ENCODE results near the gene SH3GL1. TPM values are rescaled to one million over a fixed set of nuclear protein-coding genes. Genes with fewer than 3 reads are reported as not detected.

SH3GL1 gene
- total RNA-seq, 1 experiment from 2014 or later: 37.6 TPM

GRCh38 chr19:4386041-4386782 lies 14.1 kb downstream of the SH3GL1 start:
- in situ Hi-C loops (cut with HindIII; ENCODE audit: low pct_unique_long_range_greater_than_20kb, low sequenced_read_pairs): no loop called here
- DNase-seq (ENCODE audit: low read depth, low spot score): no peak

DNA sequence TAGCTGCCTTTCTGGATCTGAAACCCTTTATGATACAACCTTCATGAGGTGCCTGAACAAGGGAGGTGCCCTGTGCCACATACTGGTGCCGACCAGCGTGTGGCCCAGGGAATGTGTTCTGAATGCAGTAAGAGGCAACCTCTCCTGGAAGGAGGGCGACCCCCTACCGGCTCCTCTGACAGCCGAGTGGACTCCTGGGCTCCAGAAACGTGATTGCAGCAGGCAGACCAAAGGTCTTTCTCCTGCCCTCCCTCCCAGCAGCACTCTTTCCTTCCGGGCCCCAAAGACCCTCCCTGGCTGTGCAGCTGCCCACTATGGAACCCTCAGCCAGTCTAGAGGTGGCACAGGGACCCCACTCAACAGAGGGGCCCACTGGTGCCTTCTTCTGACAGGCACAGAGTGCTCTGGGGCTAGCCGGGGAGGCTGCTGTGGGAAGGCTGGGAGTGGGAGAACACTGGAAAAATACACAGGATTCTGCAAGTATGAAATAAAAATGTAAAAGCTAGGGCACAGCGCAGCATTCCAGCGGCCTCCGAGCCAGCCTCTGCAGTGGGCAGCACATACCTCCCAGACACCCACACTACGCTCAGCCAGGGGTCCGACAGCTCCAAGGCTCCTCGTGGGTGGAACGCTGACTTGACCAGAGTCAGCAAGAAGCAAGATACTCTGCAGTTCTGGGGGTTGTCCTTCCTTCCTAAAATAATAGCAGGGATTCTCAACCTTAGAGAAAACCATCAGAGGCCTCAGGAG lies 14.9 kb downstream of the SH3GL1 start:
- no peak for DNase-seq (ENCODE audit: low read depth, low spot score)
- in situ Hi-C loops (cut with HindIII; ENCODE audit: low pct_unique_long_range_greater_than_20kb, low sequenced_read_pairs): no loop called here

- no peak for DNase-seq (ENCODE audit: low read depth, low spot score)
- in situ Hi-C loops (cut with HindIII; ENCODE audit: low pct_unique_long_range_greater_than_20kb, low sequenced_read_pairs): no loop called here
Observed at GRCh38 chr19:4380254-4380727, 20.1 kb downstream of the SH3GL1 start.

DNA sequence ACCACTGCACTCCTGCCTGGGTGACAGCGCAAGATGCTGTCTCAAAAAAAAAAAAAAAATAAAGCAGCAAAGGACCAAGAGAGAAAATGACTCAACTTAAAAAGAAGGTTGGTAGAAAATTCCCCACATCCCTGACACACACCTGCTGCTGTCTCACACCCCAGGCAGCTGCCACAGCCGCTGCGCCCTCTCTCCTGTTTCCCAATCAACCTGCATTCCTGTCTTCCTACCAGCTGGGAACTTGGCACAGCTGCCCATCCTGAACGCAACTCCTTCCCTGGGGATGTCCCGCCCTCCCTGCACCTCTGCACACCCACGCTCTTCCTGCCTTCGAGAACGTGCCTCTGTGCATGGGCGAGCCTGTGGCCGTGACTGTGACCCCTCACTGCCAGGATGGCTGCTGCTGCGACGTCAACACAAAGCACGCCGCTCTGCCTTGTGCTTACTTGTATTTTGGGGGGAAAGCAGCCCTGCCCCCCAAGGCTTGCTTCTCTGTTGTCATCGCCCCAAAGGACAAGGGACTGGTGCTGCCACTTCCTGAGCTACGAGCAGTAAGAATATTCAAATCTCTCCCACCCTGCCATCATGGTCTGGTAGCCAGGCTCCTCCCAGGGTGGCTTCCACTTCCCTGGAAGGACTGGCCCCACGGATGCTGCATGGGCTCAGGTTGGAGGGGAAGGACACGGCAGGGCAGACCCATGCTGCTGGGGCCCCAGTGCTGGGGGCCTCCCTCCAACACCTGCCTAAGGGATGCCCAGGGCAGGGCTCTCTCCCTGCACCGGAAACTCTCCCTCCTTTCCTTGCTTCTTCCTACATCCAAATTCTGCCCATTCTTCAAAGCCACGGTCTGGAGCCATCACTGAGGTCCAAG lies 20.7 kb downstream of the SH3GL1 start:
- in situ Hi-C loops (cut with HindIII; ENCODE audit: low pct_unique_long_range_greater_than_20kb, low sequenced_read_pairs): no loop called here
- DNase-seq (ENCODE audit: low read depth, low spot score): no peak

DNA sequence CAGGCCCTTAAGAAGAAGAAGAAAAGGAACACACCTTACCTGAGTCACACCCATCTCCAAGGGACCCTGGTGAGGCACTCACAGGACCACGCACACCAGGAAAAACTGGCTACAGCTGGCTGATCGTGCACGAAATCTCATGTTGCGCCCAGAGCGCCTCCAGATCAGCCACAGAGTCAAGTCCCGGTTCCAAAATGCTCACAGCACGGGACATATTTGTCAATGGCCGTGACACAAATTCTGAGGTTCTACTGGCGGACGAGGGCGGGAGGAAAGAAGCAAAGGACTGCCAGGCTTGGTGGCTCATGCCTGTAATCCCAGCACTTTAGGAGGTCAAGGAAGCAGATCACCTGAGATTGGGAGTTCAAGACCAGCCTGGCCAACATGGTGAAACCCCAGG lies 21.5 kb downstream of the SH3GL1 start:
- no peak for DNase-seq (ENCODE audit: low read depth, low spot score)
- in situ Hi-C loops (cut with HindIII; ENCODE audit: low pct_unique_long_range_greater_than_20kb, low sequenced_read_pairs): no loop called here

GRCh38 chr19:4376991-4377781 lies 23.2 kb downstream of the SH3GL1 start:
- DNase-seq (ENCODE audit: low read depth, low spot score): no peak

DNA sequence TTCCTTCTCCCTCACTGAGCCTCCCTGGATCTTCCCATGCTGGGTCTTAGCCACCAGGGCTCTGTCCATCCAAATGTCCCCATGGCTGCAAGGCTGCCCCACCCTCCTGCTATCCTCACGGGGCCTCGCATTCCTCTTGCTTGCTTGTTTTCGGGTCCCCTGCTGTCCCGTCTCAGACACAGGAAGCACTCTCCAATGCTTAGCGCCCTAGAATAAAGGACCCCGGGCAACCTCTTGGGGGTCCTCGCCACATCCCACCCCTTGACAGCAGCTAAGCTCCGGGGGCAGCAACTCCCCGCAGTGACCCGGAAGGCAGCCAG lies 23.7 kb downstream of the SH3GL1 start:
- in situ Hi-C loops (cut with HindIII; ENCODE audit: low pct_unique_long_range_greater_than_20kb, low sequenced_read_pairs): no loop called here
- no peak for DNase-seq (ENCODE audit: low read depth, low spot score)

More at GRCh38 chr19:4376991-4377781, 23.2 kb downstream of the SH3GL1 start:
- in situ Hi-C loops (cut with HindIII; ENCODE audit: low pct_unique_long_range_greater_than_20kb, low sequenced_read_pairs): no loop called here

GRCh38 chr19:4376028-4376670 lies 24.2 kb downstream of the SH3GL1 start:
- in situ Hi-C loops (cut with HindIII; ENCODE audit: low pct_unique_long_range_greater_than_20kb, low sequenced_read_pairs): no loop called here
- no peak for DNase-seq (ENCODE audit: low read depth, low spot score)

GRCh38 chr19:4375164-4376027 lies 25.0 kb downstream of the SH3GL1 start:
- no peak for DNase-seq (ENCODE audit: low read depth, low spot score)

GRCh38 chr19:4374498-4375163 lies 25.7 kb downstream of the SH3GL1 start:
- no peak for DNase-seq (ENCODE audit: low read depth, low spot score)
- in situ Hi-C loops (cut with HindIII; ENCODE audit: low pct_unique_long_range_greater_than_20kb, low sequenced_read_pairs): no loop called here

More at GRCh38 chr19:4375164-4376027, 25.0 kb downstream of the SH3GL1 start:
- in situ Hi-C loops (cut with HindIII; ENCODE audit: low pct_unique_long_range_greater_than_20kb, low sequenced_read_pairs): no loop called here

GRCh38 chr19:4373601-4374497 lies 26.5 kb downstream of the SH3GL1 start:
- no peak for DNase-seq (ENCODE audit: low read depth, low spot score)
- in situ Hi-C loops (cut with HindIII; ENCODE audit: low pct_unique_long_range_greater_than_20kb, low sequenced_read_pairs): no loop called here

- DNase-seq (ENCODE audit: low read depth, low spot score): no peak
- in situ Hi-C loops (cut with HindIII; ENCODE audit: low pct_unique_long_range_greater_than_20kb, low sequenced_read_pairs): no loop called here
Observed at GRCh38 chr19:4373013-4373367, 27.4 kb downstream of the SH3GL1 start.

- no peak for DNase-seq (ENCODE audit: low read depth, low spot score)
- in situ Hi-C loops (cut with HindIII; ENCODE audit: low pct_unique_long_range_greater_than_20kb, low sequenced_read_pairs): no loop called here
Observed at GRCh38 chr19:4372165-4373012, 28.0 kb downstream of the SH3GL1 start.

Data from SK-MEL-5 (cell line).